NT2/D1 (cell line): Measurements from ENCODE around the gene PRM3.

ENCODE experiments used
- SUZ12 ChIP-seq: IDR thresholded peaks from 2 replicates; pipeline ENCODE4 v1.6.1; 2011; ENCODE audit not compliant: insufficient read length, insufficient read depth; ENCODE audit errors: extremely low read depth
- ZNF274 ChIP-seq: IDR thresholded peaks from 2 replicates; pipeline ENCODE4 v1.6.1; 2011; ENCODE audit warnings: mild to moderate bottlenecking, low read depth, low read length

DNA sequence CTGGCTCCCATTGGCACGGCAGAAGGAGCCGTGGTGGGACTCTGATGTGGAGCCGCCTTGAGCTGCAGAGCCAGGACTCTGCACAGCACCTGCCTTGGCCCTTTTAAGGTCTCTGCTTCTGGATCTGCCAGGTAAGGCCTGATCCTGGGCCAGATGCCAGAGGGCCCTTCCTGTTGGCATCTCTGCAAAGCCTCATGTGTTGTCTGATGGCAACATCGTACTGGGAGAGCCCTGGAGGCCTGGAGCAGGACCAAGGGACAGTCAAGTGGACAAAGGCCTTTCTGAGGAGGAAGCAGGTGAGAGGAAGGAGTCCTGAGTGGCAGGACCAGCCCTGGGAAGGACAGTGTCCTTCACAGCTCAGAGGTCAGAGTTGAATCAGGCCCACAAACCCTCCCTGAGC lies 43.5 kb downstream of the PRM3 start:
- TF ChIP-seq ZNF274 (no peak), SUZ12 (no peak)
